Transverse colon (tissue), 4 donors: Measurements from ENCODE around the gene DGKE.

ENCODE experiments used
- EP300 ChIP-seq: sonication (generic); formaldehyde crosslinking; IDR thresholded peaks from one replicate; pipeline ENCODE4 v1.6.1; 2017; ENCODE audit warnings: antibody characterized with exemption, low read depth
- POLR2A ChIP-seq: fragments of 450-650 bp; IDR thresholded peaks from one replicate; pipeline ENCODE4 v1.6.1; 2016; ENCODE audit warnings: antibody characterized with exemption, mild to moderate bottlenecking, moderate library complexity
- POLR2AphosphoS5 ChIP-seq, 3 donors: sonication (generic); formaldehyde crosslinking; IDR thresholded peaks; one replicate each; pipeline ENCODE4 v1.6.1; 2016; ENCODE audit warnings: antibody characterized with exemption in 3 of 3
- TF ChIP-seq, protein P1 (sequence below), 5 experiments: fragments of 200-600 bp in 3 of 5; fragments of 450-650 bp in 2 of 5; sonication (generic) in 3 of 5; IDR thresholded peaks; 1 replicate in 2 of 5; 2 replicates in 3 of 5; pipeline ENCODE4 v1.5.1; 2016 to 2017; ENCODE audit warnings: antibody characterized with exemption in 5 of 5, inconsistent platforms in 3 of 5, mild to moderate bottlenecking in 2 of 5, moderate library complexity in 1 of 5

DNA sequence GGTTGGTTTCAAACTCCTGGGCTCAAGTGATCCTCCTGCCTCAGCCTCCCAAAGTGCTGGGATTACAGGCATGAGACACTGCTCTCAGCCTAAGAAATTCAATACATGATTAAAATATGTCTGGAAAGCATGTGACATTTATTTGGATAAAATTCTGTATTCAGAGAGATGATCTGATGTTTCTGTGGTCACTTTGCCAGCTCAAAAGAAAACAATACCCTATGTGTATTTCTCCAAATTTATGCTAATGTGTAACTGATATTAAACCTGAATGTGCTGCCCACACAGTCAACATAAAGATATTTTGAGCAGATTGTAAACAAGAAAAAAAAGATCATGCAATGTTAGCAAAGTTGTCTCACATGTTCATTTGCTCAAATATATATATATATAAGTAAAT, 16.9 kb upstream of the DGKE start:
- TF ChIP-seq POLR2A (no peak), POLR2AphosphoS5 (IDR thresholded peaks at IDR 0.05) (no peak), EP300 (no peak)
- TF ChIP-seq, protein P1, sequence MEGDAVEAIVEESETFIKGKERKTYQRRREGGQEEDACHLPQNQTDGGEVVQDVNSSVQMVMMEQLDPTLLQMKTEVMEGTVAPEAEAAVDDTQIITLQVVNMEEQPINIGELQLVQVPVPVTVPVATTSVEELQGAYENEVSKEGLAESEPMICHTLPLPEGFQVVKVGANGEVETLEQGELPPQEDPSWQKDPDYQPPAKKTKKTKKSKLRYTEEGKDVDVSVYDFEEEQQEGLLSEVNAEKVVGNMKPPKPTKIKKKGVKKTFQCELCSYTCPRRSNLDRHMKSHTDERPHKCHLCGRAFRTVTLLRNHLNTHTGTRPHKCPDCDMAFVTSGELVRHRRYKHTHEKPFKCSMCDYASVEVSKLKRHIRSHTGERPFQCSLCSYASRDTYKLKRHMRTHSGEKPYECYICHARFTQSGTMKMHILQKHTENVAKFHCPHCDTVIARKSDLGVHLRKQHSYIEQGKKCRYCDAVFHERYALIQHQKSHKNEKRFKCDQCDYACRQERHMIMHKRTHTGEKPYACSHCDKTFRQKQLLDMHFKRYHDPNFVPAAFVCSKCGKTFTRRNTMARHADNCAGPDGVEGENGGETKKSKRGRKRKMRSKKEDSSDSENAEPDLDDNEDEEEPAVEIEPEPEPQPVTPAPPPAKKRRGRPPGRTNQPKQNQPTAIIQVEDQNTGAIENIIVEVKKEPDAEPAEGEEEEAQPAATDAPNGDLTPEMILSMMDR (IDR thresholded peaks at IDR 0.05): no peak
